OCI-LY7 (cell line): ENCODE results near the gene IL18R1. TPM values are rescaled to one million over a fixed set of nuclear protein-coding genes. Genes with fewer than 3 reads are reported as not detected.

Experiments used
- BruUV-seq: library from RNA; stranded (reverse); fragments of 400-500 nt; replicated peaks from 2 replicates; lab custom pipeline; 2021; lab: Mats Ljungman, UMichigan
- CTCF ChIA-PET: fragments of 300-600 bp; sonication (Branson Sonifier 250); formaldehyde crosslinking; loops from one replicate; lab custom pipeline; 2022; ENCODE audit warnings: antibody characterized with exemption; ENCODE audit not compliant: unreplicated experiment; lab: Charles Lee
- POLR2A ChIA-PET: fragments of 300-600 bp; sonication (Branson Sonifier 250); formaldehyde crosslinking; loops from one replicate; lab custom pipeline; 2022; ENCODE audit warnings: antibody characterized with exemption; lab: Charles Lee
- DNase-seq: peaks from one replicate; pipeline ENCODE4 v3.0.0-alpha.2; 2015; ENCODE audit warnings: low spot score
- H2AFZ ChIP-seq: fragments of 200-600 bp; sonication (generic), shearing (Covaris generic); 2 replicates; pipeline ENCODE4 v1.6.1; 2014; ENCODE audit warnings: mild to moderate bottlenecking, antibody characterized with exemption, low read length, moderate library complexity
- H3K27ac ChIP-seq: fragments of 200-600 bp; sonication (generic); 2 replicates; pipeline ENCODE4 v1.5.1; 2014; ENCODE audit warnings: mixed run types, low read depth, mild to moderate bottlenecking, moderate library complexity, low read length, inconsistent platforms; ENCODE audit not compliant: poor library complexity, severe bottlenecking
- H3K36me3 ChIP-seq: fragments of 200-600 bp; sonication (generic); 2 replicates; pipeline ENCODE4 v1.6.1; 2014; ENCODE audit warnings: mild to moderate bottlenecking, antibody characterized with exemption, low read length, moderate library complexity, mixed read lengths; ENCODE audit not compliant: insufficient read depth
- H3K4me1 ChIP-seq: fragments of 200-600 bp; sonication (generic); 2 replicates; pipeline ENCODE4 v1.5.1; 2014; ENCODE audit warnings: mild to moderate bottlenecking, low read length; ENCODE audit not compliant: insufficient read depth, poor library complexity, severe bottlenecking
- H3K4me2 ChIP-seq: fragments of 200-600 bp; sonication (generic); 2 replicates; pipeline ENCODE4 v1.6.1; 2014; ENCODE audit warnings: mild to moderate bottlenecking, low read length
- H3K4me3 ChIP-seq: fragments of 200-600 bp; sonication (generic); 2 replicates; pipeline ENCODE4 v1.5.1; 2014; ENCODE audit warnings: mild to moderate bottlenecking, low read depth, low read length; ENCODE audit not compliant: poor library complexity, severe bottlenecking
- H3K79me2 ChIP-seq: fragments of 200-600 bp; sonication (generic); 2 replicates; pipeline ENCODE4 v1.6.1; 2016; ENCODE audit warnings: low read depth, mild to moderate bottlenecking, low read length, moderate library complexity, mixed read lengths; ENCODE audit not compliant: insufficient read depth
- H3K9me2 ChIP-seq: fragments of 200-600 bp; sonication (generic); 2 replicates; pipeline ENCODE4 v1.6.1; 2016; ENCODE audit warnings: mild to moderate bottlenecking, low read length, mixed read lengths; ENCODE audit not compliant: insufficient read depth
- H3K9me3 ChIP-seq: fragments of 200-600 bp; sonication (generic); 2 replicates; pipeline ENCODE4 v1.6.1; 2014; ENCODE audit warnings: mild to moderate bottlenecking, mixed run types, low read length, mixed read lengths
- H4K20me1 ChIP-seq: fragments of 200-600 bp; sonication (generic); 2 replicates; pipeline ENCODE4 v1.6.1; 2014; ENCODE audit warnings: mild to moderate bottlenecking, antibody characterized with exemption, low read length, moderate library complexity, mixed read lengths; ENCODE audit not compliant: insufficient read depth
- EZH2phosphoT487 ChIP-seq: fragments of 200-600 bp; sonication (generic); IDR thresholded peaks from 2 replicates; pipeline ENCODE4 v1.6.1; 2018; ENCODE audit warnings: low read depth, borderline replicate concordance, mild to moderate bottlenecking, mixed run types, antibody characterized with exemption, low read length, moderate library complexity, mixed read lengths
- intact Hi-C: fragments of 100-400 bp; cut with micrococcal nuclease; formaldehyde crosslinking; loops from one replicate; pipeline ENCODE4 v1.10.0; 2022; ENCODE audit not compliant: unreplicated experiment
- total RNA-seq, 2 experiments: library from RNA; depleted of rRNA in 1 of 2; stranded (reverse); fragments of >200 nt in 1 of 2; shearing (Covaris generic) in 1 of 2; gene quantifications; 2 replicates each; pipeline ENCODE4 v1.2.3, GENCODE V29; 2014 to 2022
- TF ChIP-seq, protein P1 (sequence below): fragments of 200-600 bp; sonication (generic); conservative IDR thresholded peaks from 2 replicates; pipeline ENCODE4 v1.5.1; 2014; ENCODE audit warnings: mild to moderate bottlenecking, antibody characterized with exemption, low read length, moderate library complexity, mixed read lengths

Gene IL18R1
- total RNA-seq, 2 experiments from 2014 or later, result not detected

DNA sequence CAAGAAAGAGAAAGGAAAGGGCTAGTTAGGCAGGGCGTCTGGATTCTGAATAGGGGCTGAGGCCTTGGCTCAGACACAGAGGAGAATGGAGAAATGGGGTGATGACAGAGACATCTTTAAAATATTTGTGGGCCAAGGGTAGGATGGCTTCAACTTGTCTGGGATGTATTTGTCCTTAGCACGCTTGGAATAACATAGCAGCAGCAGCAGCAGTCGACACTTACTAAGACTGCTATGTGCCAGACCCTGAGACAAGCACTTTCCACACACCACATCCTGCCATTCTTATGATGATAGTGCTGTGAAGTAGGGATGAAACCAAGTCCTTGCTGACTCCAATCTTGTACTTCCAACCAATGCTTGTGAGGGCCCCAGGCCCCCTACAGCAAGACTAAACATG, 41.6 kb upstream of the IL18R1 start:
- no TSS peak for BruUV-seq
- no peak overlapping the region for H3K4me2 ChIP-seq
- no peak overlapping the region for H3K27ac ChIP-seq
- no peaks in the 10 kb centered on the region for H3K4me1 ChIP-seq
- H4K20me1 ChIP-seq, result no peaks in the 10 kb centered on the region
- no peaks in the 10 kb centered on the region for H3K36me3 ChIP-seq
- no peaks in the 10 kb centered on the region for H3K9me3 ChIP-seq
- H3K4me3 ChIP-seq, result no peak overlapping the region
- no peaks in the 10 kb centered on the region for H3K79me2 ChIP-seq
- POLR2A ChIA-PET, result no interaction called here
- H3K9me2 ChIP-seq, result no peaks in the 10 kb centered on the region
- no peak for DNase-seq
- CTCF ChIA-PET, result no interaction called here
- intact Hi-C loops, result no loop called here
- H2AFZ ChIP-seq, result no peak overlapping the region
- TF ChIP-seq, protein P1, sequence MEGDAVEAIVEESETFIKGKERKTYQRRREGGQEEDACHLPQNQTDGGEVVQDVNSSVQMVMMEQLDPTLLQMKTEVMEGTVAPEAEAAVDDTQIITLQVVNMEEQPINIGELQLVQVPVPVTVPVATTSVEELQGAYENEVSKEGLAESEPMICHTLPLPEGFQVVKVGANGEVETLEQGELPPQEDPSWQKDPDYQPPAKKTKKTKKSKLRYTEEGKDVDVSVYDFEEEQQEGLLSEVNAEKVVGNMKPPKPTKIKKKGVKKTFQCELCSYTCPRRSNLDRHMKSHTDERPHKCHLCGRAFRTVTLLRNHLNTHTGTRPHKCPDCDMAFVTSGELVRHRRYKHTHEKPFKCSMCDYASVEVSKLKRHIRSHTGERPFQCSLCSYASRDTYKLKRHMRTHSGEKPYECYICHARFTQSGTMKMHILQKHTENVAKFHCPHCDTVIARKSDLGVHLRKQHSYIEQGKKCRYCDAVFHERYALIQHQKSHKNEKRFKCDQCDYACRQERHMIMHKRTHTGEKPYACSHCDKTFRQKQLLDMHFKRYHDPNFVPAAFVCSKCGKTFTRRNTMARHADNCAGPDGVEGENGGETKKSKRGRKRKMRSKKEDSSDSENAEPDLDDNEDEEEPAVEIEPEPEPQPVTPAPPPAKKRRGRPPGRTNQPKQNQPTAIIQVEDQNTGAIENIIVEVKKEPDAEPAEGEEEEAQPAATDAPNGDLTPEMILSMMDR, result no peak
- no peak for TF ChIP-seq EZH2phosphoT487

DNA sequence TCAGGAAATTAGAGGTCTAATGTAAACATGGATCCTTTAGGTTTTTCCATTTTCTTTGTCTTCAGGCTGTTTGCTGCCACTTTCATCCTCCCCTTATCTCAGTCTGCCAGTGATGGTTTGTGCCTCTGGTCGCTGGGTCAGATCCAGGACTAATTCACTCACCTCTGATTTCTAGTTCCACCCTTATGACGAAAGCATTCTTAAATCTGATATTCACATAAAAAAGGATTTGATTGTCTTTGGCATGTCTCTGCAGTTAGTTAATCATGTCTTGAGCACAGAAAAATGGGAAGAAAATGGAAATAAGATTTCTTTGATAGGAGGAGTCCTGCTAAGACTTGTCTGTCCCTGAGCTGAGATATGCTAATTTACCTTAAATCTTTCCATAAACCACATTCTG, 39.7 kb upstream of the IL18R1 start:
- H3K36me3 ChIP-seq, result no peaks in the 10 kb centered on the region
- H3K4me1 ChIP-seq, result no peaks in the 10 kb centered on the region
- ChIA-PET POLR2A (no interaction called here), CTCF (no interaction called here)
- no peaks in the 10 kb centered on the region for H3K79me2 ChIP-seq
- no peak overlapping the region for H3K4me2 ChIP-seq
- BruUV-seq, result no TSS peak
- H3K9me3 ChIP-seq, result no peaks in the 10 kb centered on the region
- no peaks in the 10 kb centered on the region for H4K20me1 ChIP-seq
- no peak overlapping the region for H3K27ac ChIP-seq
- H3K4me3 ChIP-seq, result no peak overlapping the region
- no peak overlapping the region for H2AFZ ChIP-seq
- DNase-seq, result no peak
- intact Hi-C loops, result no loop called here
- no peak for TF ChIP-seq EZH2phosphoT487
- TF ChIP-seq, protein P1, result no peak
- no peaks in the 10 kb centered on the region for H3K9me2 ChIP-seq

DNA sequence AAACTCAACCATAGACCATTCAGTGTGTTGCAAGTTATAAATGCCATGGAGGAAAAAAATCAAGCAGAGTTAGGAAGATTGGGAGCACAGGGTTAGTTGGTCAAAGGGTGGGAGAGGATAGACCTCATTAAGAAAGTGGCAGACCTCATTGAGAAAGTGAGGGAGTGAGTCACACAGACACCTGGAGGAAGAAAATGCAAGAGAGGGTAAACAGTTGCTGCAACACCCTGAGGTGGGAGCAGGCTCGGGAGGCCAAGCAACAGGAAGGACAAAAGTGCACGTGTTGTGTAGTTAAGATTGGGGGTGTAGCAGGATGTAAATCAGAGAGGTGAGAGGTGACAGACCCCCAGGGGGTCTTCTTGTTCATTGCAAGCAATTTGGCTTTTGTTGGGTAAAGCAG, 37.9 kb upstream of the IL18R1 start:
- DNase-seq, result no peak
- Histone ChIP-seq H3K36me3 (no peaks in the 10 kb centered on the region), H3K4me2 (no peak overlapping the region), H3K4me3 (no peak overlapping the region), H2AFZ (no peak overlapping the region), H3K79me2 (no peaks in the 10 kb centered on the region), H3K4me1 (no peaks in the 10 kb centered on the region), H4K20me1 (no peaks in the 10 kb centered on the region), H3K9me3 (no peaks in the 10 kb centered on the region), H3K27ac (no peak overlapping the region), H3K9me2 (no peaks in the 10 kb centered on the region)
- intact Hi-C loops, result no loop called here
- ChIA-PET CTCF (no interaction called here), POLR2A (no interaction called here)
- BruUV-seq, result no TSS peak
- TF ChIP-seq, protein P1, result no peak
- TF ChIP-seq EZH2phosphoT487, result no peak
